HEK293 (cell line): ENCODE measurements around the gene COBL.

Source experiments
- YY1 ChIP-seq: fragments of 450-650 bp; formaldehyde crosslinking; IDR thresholded peaks from 2 replicates; pipeline ENCODE4 v1.5.1; 2018; ENCODE audit warnings: missing biosample characterization, missing genetic modification characterization
- ZNF223 ChIP-seq: fragments of 450-650 bp; formaldehyde crosslinking; IDR thresholded peaks from 2 replicates; pipeline ENCODE4 v1.5.1; 2016; ENCODE audit warnings: missing biosample characterization, missing genetic modification characterization
- ZNF626 ChIP-seq: fragments of 450-650 bp; sonication (Bioruptor Pico); formaldehyde crosslinking; IDR thresholded peaks from 2 replicates; pipeline ENCODE4 v1.5.1; 2018; ENCODE audit warnings: missing biosample characterization, missing genetic modification characterization, inconsistent platforms

GRCh38 chr7:51111241-51111940 lies 205.2 kb downstream of the COBL start:
- TF ChIP-seq ZNF626 (no peak), ZNF223 (tag by site-specific recombination) (no peak), YY1 (tag by site-specific recombination) (no peak)
